Natural killer cell (primary cell): ENCODE data around the gene ATP10D. TPM values are rescaled to one million over a fixed set of nuclear protein-coding genes. Genes with fewer than 3 reads are reported as not detected.

Experiments
- ATAC-seq, 3 donors: fragments of 150-1000 bp in 2 of 3; fragments of 200-7000 bp in 1 of 3; cut with Tn5 transposase; 1 replicate in 1 of 3; 2 replicates in 2 of 3; pipeline ENCODE4 v1.10.0; 2021; ENCODE audit warnings: mild to moderate bottlenecking in 2 of 3, moderate library complexity in 2 of 3
- DNase-seq, 2 donors: peaks; one replicate each; pipeline versions ENCODE4 v3.0.0 to v3.0.0-alpha.2; 2013 to 2021; ENCODE audit warnings: mixed read lengths in 1 of 2
- H3K27ac ChIP-seq: one replicate; pipeline ENCODE4 v1.5.1; 2013; ENCODE audit warnings: mild to moderate bottlenecking, low read length
- H3K27me3 ChIP-seq: one replicate; pipeline ENCODE4 v1.6.1; 2013; ENCODE audit warnings: low read length; ENCODE audit not compliant: control insufficient read depth, insufficient read depth
- H3K36me3 ChIP-seq: one replicate; pipeline ENCODE4 v1.6.1; 2013; ENCODE audit warnings: low read length; ENCODE audit not compliant: control insufficient read depth, insufficient read depth
- H3K4me1 ChIP-seq: one replicate; pipeline ENCODE4 v1.6.1; 2013; ENCODE audit warnings: low read length; ENCODE audit not compliant: control insufficient read depth, insufficient read depth
- H3K4me3 ChIP-seq: one replicate; pipeline ENCODE4 v1.5.1; 2013; ENCODE audit warnings: low read length
- H3K9me3 ChIP-seq: one replicate; pipeline ENCODE4 v1.6.1; 2013; ENCODE audit warnings: low read length; ENCODE audit not compliant: control insufficient read depth, insufficient read depth
- H3K27ac Mint-ChIP-seq, 2 donors: one replicate each; pipeline ENCODE4 v1.8.0; 2022; ENCODE audit warnings: mild to moderate bottlenecking in 2 of 2, mixed read lengths in 2 of 2, moderate library complexity in 1 of 2
- H3K27me3 Mint-ChIP-seq, 2 donors: one replicate each; pipeline ENCODE4 v1.8.0; 2022; ENCODE audit warnings: low read depth in 2 of 2, mixed read lengths in 2 of 2
- H3K36me3 Mint-ChIP-seq: one replicate; pipeline ENCODE4 v1.8.0; 2022; ENCODE audit warnings: mixed read lengths
- H3K4me1 Mint-ChIP-seq, 2 donors: one replicate each; pipeline ENCODE4 v1.8.0; 2022; ENCODE audit warnings: mixed read lengths in 2 of 2
- H3K4me3 Mint-ChIP-seq: one replicate; pipeline ENCODE4 v1.8.0; 2022; ENCODE audit warnings: mild to moderate bottlenecking, moderate library complexity, mixed read lengths
- H3K9me3 Mint-ChIP-seq, 2 donors: one replicate each; pipeline ENCODE4 v1.8.0; 2022; ENCODE audit warnings: mixed read lengths in 2 of 2
- WGBS: methylation state at CpG from one replicate; pipeline ENCODE4 v1.1.7; 2013; ENCODE audit warnings: missing lambda C conversion rate; ENCODE audit not compliant: insufficient coverage; 5-methylcytosine and 5-hydroxymethylcytosine counted together
- intact Hi-C: fragments of 100-400 bp; cut with micrococcal nuclease; formaldehyde crosslinking; loops from one replicate; pipeline ENCODE4 v1.14.2; 2022
- total RNA-seq, 4 donors: library from RNA; stranded (reverse); fragments of 120-200 nt in 1 of 4; gene quantifications; one replicate each; pipeline versions ENCODE4 v1.2.3 to v1.2.4, GENCODE V29; 2013 to 2022
- TF ChIP-seq, protein P1 (sequence below): fragments of 200-600 bp; IDR thresholded peaks from one replicate; pipeline ENCODE4 v1.8.0; 2022; ENCODE audit warnings: antibody characterized with exemption

The ATP10D gene
- total RNA-seq, 3 donors from 2014 or later (not counting 1 experiment from before 2014, with no cell fraction given): 19.8 to 79.3 (median 28.0) TPM

DNA sequence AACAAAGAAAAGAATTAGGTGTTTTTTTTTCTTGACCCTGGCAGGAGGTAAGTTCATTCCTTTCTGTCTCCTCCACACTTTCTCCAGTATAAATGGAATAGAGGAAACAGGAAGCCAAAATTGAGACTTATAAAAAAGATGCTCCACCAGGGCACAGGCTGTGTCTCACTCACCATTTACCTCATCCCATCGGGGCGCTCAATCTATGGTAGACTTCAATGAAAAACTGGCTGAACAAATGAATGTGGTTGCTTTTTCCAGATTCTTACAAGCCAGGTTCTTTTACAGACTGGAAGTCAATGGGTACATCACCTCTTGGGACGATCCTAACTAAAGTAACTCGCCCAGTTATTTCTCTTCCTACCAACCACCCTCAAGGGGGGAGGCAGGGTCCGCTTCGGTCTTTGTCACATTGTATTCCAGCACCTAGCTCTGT is 22.3 kb upstream of the ATP10D start:
- Histone ChIP-seq H3K4me1 (peaks cover 9% of the 10 kb centered on the region), H3K27me3 (no peaks in the 10 kb centered on the region), H3K4me3 (peak overlapping the region; percentile 73), H3K36me3 (peaks cover 12% of the 10 kb centered on the region), H3K9me3 (no peaks in the 10 kb centered on the region), H3K27ac (peak overlapping the region; percentile 80)
- peaks cover 21 to 40% of the 10 kb centered on the region in 2 donors for H3K4me1 Mint-ChIP-seq
- WGBS: 15% methylated on average over 6 of the region's 6 CpGs
- H3K36me3 Mint-ChIP-seq: peaks cover 8% of the 10 kb centered on the region
- no peaks in the 10 kb centered on the region for H3K27me3 Mint-ChIP-seq
- intact Hi-C loops: loop anchor here (1.0 to 5.0 kb wide), 3 partner anchors 22 to 1369 kb away; partner anchors contain the start of genes ATP10D and OCIAD1
- DNase-seq: peak in 1 of 2 donors; percentile 38
- no peaks in the 10 kb centered on the region for H3K9me3 Mint-ChIP-seq
- peak overlapping the region; percentile 86 to 92 for H3K27ac Mint-ChIP-seq
- TF ChIP-seq, protein P1, sequence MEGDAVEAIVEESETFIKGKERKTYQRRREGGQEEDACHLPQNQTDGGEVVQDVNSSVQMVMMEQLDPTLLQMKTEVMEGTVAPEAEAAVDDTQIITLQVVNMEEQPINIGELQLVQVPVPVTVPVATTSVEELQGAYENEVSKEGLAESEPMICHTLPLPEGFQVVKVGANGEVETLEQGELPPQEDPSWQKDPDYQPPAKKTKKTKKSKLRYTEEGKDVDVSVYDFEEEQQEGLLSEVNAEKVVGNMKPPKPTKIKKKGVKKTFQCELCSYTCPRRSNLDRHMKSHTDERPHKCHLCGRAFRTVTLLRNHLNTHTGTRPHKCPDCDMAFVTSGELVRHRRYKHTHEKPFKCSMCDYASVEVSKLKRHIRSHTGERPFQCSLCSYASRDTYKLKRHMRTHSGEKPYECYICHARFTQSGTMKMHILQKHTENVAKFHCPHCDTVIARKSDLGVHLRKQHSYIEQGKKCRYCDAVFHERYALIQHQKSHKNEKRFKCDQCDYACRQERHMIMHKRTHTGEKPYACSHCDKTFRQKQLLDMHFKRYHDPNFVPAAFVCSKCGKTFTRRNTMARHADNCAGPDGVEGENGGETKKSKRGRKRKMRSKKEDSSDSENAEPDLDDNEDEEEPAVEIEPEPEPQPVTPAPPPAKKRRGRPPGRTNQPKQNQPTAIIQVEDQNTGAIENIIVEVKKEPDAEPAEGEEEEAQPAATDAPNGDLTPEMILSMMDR: no peak
- H3K4me3 Mint-ChIP-seq: peak overlapping the region; percentile 63
- ATAC-seq: no peak

DNA sequence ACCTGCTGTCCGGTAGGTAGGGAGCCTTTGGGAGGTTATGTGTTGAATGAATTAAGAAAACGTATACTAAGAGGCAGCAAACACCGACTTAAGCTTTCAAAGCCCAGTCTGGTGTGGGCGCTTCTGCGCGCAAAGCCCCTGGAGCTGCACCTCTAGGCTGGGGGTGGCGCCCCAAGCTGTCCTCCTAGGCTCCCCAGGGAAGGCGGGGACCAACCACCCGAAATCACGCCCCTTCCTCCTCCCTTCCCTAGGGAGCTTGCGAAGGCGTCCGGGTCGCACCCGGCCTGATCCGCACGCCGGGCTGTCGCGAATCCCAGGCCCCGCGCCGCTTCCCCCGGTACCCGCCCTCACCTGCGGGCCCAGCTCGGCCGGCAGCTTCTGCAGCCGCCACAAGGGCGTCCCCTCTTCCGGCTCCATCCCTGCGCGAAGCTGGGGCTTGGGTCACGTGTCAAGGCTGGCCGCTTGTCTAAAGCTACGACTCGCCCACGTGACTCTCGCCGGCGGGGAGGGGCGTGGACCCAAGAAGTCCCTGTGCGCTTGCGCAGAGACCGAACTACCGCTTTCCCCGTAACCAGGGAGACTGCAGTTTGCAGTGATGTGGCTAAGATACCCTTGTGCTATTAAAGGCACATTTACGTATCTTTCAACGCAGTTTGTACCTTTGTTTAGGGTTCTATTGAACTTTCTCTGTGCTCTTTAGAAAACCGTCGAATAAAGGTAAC is 21.7 kb upstream of the ATP10D start, which contains the start of gene COMMD8:
COMMD8 (minus strand) TSS at position 468 of the 722 bp plus-strand sequence; CDS start at position 417, 51 bp downstream.
- Mint-ChIP-seq H3K9me3 (no peaks in the 10 kb centered on the region), H3K4me3 (peak within 1 kb of the TSS; percentile 63), H3K36me3 (peaks cover 8% of the 10 kb centered on the region), H3K4me1 (peaks cover 21 to 40% of the 10 kb centered on the region in 2 donors), H3K27me3 (no peaks in the 10 kb centered on the region), H3K27ac (peak within 1 kb of the TSS; percentile 86 to 92)
- Histone ChIP-seq H3K4me1 (peaks cover 9% of the 10 kb centered on the region), H3K27ac (peak within 1 kb of the TSS; percentile 80), H3K9me3 (no peaks in the 10 kb centered on the region), H3K36me3 (peaks cover 9% of the 10 kb centered on the region), H3K27me3 (no peaks in the 10 kb centered on the region), H3K4me3 (peak within 1 kb of the TSS; percentile 73)
- DNase-seq: peak; percentile 96 to 99
- under 1% methylated on average over 51 of the region's 51 CpGs for WGBS
- TF ChIP-seq, protein P1: peak; percentile 22
- intact Hi-C loops: loop anchor here (1.0 to 5.0 kb wide), 3 partner anchors 22 to 1369 kb away; partner anchors contain the start of genes ATP10D and OCIAD1
- peak; percentile 95 to 97 (median 95) for ATAC-seq

DNA sequence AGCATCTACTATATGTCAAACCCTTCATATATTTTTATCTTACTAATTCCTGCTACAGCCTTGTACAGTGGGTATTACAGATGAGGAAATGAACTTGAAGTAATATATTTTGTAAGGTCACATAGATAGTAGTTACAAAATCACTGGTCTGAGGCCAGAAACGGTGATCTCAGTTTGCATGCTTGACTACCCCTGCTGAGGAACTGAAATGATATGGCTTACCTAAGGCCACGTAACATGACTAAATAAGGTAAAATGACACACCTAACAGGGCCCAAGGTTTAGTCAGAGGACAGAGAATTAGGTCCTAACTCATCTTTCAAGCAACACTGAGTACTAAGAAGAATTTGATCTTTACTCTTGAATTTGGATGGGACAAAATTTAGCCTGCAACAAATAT is 20.1 kb upstream of the ATP10D start:
- TF ChIP-seq, protein P1: no peak
- 62% methylated on average over 2 of the region's 2 CpGs for WGBS
- Histone ChIP-seq H3K4me3 (no peak overlapping the region), H3K4me1 (peaks cover 9% of the 10 kb centered on the region), H3K36me3 (peaks cover 1% of the 10 kb centered on the region), H3K9me3 (no peaks in the 10 kb centered on the region), H3K27ac (no peak overlapping the region), H3K27me3 (no peaks in the 10 kb centered on the region)
- no peak overlapping the region for H3K27ac Mint-ChIP-seq
- no peaks in the 10 kb centered on the region for H3K27me3 Mint-ChIP-seq
- peak in 1 of 3 donors; percentile 34 for ATAC-seq
- peak overlapping the region; percentile 19 for H3K4me3 Mint-ChIP-seq
- no peaks in the 10 kb centered on the region for H3K36me3 Mint-ChIP-seq
- H3K4me1 Mint-ChIP-seq: peaks cover 21 to 30% of the 10 kb centered on the region in 2 donors
- peak in 1 of 2 donors; percentile 7 for DNase-seq
- no peaks in the 10 kb centered on the region for H3K9me3 Mint-ChIP-seq
- intact Hi-C loops: no loop called here
